ENCODE data around the gene APOBEC3G.
"Not testable (repeated sequence)": the region's sequence is repeated elsewhere in the genome, so short reads cannot be mapped to it uniquely, and the experiment has no call there.

- TF ChIP-seq CTCF (conservative IDR thresholded peaks at IDR 0.05); ZFX (IDR thresholded peaks at IDR 0.05): not testable (repeated sequence)
Observed at GRCh38 chr22:39076155-39077025, 685 bp upstream of the APOBEC3G start.

Data from C4-2B (cell line).